GM12892 (cell line): ENCODE data around the gene CCL4.

ENCODE experiments used
- POLR2A ChIP-seq: IDR thresholded peaks from 2 replicates; pipeline ENCODE4 v1.6.1; 2011; ENCODE audit warnings: low read depth, low read length, control low read depth
- POLR2AphosphoS5 ChIP-seq: IDR thresholded peaks from 2 replicates; pipeline ENCODE4 v1.6.1; 2011; ENCODE audit warnings: low read depth, low read length, control low read depth
- TAF1 ChIP-seq: IDR thresholded peaks from 2 replicates; pipeline ENCODE4 v1.6.1; 2011; ENCODE audit warnings: low read depth, mild to moderate bottlenecking, control low read depth, low read length, borderline replicate concordance

- TF ChIP-seq POLR2A, result no peak
- TF ChIP-seq POLR2AphosphoS5, result no peak
- no peak for TF ChIP-seq TAF1
These were observed 33.2 kb upstream of the CCL4 start for GRCh38 chr17:36070427-36070826.
